Measurements from ENCODE around the gene APPL1.

GRCh38 chr3:57233799-57234198 lies 6.3 kb downstream of the APPL1 start:
- no peak for TF ChIP-seq ZNF384 (IDR thresholded peaks at IDR 0.05)
- TF ChIP-seq SP1 (IDR thresholded peaks at IDR 0.05), result no peak
- no peak for TF ChIP-seq LEF1 (IDR thresholded peaks at IDR 0.05; ENCODE audit: borderline replicate concordance)
- TF ChIP-seq ELF4 (IDR thresholded peaks at IDR 0.05), result no peak
- no peak for TF ChIP-seq SUZ12 (IDR thresholded peaks at IDR 0.05)
- TF ChIP-seq CTBP1 (IDR thresholded peaks at IDR 0.05; ENCODE audit: borderline replicate concordance), result no peak
- TF ChIP-seq BHLHE40 (IDR thresholded peaks at IDR 0.05; ENCODE audit: borderline replicate concordance), result no peak
- no peak for TF ChIP-seq FOXM1 (IDR thresholded peaks at IDR 0.05; ENCODE audit: borderline replicate concordance)
- no peak for TF ChIP-seq NFRKB (IDR thresholded peaks at IDR 0.05)
- TF ChIP-seq ARNT (IDR thresholded peaks at IDR 0.05), result no peak
- TF ChIP-seq FOXA1 (IDR thresholded peaks at IDR 0.05), result no peak

All from HEK293T (cell line).